HEK293 (cell line): ENCODE data around the gene GSG1L.

ENCODE experiments used
- MZF1 ChIP-seq: fragments of 450-650 bp; formaldehyde crosslinking; IDR thresholded peaks from 2 replicates; pipeline ENCODE4 v1.5.1; 2017; ENCODE audit warnings: missing biosample characterization, missing genetic modification characterization, borderline replicate concordance
- SALL2 ChIP-seq: fragments of 450-650 bp; formaldehyde crosslinking; IDR thresholded peaks from 2 replicates; pipeline ENCODE4 v1.5.0; 2017; ENCODE audit warnings: missing biosample characterization, mild to moderate bottlenecking, missing genetic modification characterization, borderline replicate concordance
- ZNF311 ChIP-seq: fragments of 450-650 bp; formaldehyde crosslinking; IDR thresholded peaks from 2 replicates; pipeline ENCODE4 v1.5.1; 2017; ENCODE audit warnings: missing biosample characterization, missing genetic modification characterization, borderline replicate concordance
- TF ChIP-seq, protein P1 (sequence below): fragments of 450-650 bp; formaldehyde crosslinking; IDR thresholded peaks from 2 replicates; pipeline ENCODE4 v1.5.1; 2016; ENCODE audit warnings: missing biosample characterization, missing genetic modification characterization
- TF ChIP-seq, protein P2 (sequence below): fragments of 450-650 bp; formaldehyde crosslinking; IDR thresholded peaks from 2 replicates; pipeline ENCODE4 v1.5.1; 2016; ENCODE audit warnings: missing biosample characterization, missing genetic modification characterization
- TF ChIP-seq, protein P3 (sequence below): fragments of 450-650 bp; formaldehyde crosslinking; IDR thresholded peaks from 2 replicates; pipeline ENCODE4 v1.5.1; 2016; ENCODE audit warnings: missing biosample characterization, missing genetic modification characterization

DNA sequence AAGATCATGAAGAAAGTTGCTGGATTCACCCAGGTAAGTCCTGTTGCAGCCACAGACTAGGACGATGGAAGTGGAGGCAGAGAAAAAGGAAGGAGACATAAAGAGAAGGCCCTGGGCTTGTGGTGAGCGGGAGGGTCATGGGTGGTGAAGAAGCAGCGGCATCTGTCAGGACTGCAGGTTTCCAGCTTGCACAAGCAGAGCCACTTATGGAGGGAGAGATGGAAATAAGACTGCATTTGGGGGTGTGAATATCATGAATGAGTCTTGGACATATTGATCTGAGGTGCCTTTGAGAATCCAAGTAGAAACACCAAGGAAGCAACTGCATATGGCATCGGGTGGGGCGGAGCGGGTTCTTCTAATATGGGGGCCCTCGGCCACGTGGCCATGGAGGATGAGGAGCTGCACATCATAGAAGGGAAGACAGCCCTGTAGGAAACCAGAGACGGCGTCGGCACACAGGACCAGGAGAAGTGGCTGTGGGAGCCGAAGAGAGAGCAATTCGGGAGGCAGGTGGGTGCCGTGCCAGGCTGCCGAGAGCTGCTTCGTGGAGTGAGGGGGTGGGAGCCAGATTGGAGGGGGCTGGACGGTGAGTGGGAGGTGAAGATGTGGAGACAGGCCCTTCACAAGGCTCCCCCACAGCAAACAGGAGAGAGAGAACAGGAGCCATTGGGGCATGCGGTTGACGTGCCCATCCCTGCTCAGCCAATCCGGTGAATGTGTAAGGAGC lies 243.5 kb downstream of the GSG1L start:
- TF ChIP-seq, protein P1, sequence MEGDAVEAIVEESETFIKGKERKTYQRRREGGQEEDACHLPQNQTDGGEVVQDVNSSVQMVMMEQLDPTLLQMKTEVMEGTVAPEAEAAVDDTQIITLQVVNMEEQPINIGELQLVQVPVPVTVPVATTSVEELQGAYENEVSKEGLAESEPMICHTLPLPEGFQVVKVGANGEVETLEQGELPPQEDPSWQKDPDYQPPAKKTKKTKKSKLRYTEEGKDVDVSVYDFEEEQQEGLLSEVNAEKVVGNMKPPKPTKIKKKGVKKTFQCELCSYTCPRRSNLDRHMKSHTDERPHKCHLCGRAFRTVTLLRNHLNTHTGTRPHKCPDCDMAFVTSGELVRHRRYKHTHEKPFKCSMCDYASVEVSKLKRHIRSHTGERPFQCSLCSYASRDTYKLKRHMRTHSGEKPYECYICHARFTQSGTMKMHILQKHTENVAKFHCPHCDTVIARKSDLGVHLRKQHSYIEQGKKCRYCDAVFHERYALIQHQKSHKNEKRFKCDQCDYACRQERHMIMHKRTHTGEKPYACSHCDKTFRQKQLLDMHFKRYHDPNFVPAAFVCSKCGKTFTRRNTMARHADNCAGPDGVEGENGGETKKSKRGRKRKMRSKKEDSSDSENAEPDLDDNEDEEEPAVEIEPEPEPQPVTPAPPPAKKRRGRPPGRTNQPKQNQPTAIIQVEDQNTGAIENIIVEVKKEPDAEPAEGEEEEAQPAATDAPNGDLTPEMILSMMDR (tag by site-specific recombination) = no peak
- TF ChIP-seq MZF1 = no peak
- TF ChIP-seq SALL2 (tag by site-specific recombination) = no peak
- TF ChIP-seq, protein P2, sequence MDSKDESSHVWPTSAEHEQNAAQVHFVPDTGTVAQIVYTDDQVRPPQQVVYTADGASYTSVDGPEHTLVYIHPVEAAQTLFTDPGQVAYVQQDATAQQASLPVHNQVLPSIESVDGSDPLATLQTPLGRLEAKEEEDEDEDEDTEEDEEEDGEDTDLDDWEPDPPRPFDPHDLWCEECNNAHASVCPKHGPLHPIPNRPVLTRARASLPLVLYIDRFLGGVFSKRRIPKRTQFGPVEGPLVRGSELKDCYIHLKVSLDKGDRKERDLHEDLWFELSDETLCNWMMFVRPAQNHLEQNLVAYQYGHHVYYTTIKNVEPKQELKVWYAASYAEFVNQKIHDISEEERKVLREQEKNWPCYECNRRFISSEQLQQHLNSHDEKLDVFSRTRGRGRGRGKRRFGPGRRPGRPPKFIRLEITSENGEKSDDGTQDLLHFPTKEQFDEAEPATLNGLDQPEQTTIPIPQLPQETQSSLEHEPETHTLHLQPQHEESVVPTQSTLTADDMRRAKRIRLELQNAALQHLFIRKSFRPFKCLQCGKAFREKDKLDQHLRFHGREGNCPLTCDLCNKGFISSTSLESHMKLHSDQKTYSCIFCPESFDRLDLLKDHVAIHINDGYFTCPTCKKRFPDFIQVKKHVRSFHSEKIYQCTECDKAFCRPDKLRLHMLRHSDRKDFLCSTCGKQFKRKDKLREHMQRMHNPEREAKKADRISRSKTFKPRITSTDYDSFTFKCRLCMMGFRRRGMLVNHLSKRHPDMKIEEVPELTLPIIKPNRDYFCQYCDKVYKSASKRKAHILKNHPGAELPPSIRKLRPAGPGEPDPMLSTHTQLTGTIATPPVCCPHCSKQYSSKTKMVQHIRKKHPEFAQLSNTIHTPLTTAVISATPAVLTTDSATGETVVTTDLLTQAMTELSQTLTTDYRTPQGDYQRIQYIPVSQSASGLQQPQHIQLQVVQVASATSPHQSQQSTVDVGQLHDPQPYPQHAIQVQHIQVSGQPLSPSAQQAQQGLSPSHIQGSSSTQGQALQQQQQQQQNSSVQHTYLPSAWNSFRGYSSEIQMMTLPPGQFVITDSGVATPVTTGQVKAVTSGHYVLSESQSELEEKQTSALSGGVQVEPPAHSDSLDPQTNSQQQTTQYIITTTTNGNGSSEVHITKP (tag by site-specific recombination) = no peak
- TF ChIP-seq ZNF311 (tag by site-specific recombination) = no peak
- TF ChIP-seq, protein P3, sequence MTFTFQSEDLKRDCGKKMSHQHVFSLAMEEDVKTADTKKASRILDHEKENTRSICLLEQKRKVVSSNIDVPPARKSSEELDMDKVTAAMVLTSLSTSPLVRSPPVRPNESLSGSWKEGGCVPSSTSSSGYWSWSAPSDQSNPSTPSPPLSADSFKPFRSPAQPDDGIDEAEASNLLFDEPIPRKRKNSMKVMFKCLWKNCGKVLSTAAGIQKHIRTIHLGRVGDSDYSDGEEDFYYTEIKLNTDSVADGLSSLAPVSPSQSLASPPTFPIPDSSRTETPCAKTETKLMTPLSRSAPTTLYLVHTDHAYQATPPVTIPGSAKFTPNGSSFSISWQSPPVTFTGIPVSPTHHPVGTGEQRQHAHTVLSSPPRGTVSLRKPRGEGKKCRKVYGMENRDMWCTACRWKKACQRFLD = no peak
